HEK293 (cell line): Measurements from ENCODE around the gene PHGDH.

Experiments
- BCL11A ChIP-seq: fragments of 450-650 bp; formaldehyde crosslinking; IDR thresholded peaks from 2 replicates; pipeline ENCODE4 v1.5.1; 2016; ENCODE audit warnings: low read depth, missing biosample characterization, missing genetic modification characterization
- FEZF1 ChIP-seq: fragments of 450-650 bp; formaldehyde crosslinking; IDR thresholded peaks from 2 replicates; pipeline ENCODE4 v1.5.1; 2016; ENCODE audit warnings: missing biosample characterization, missing genetic modification characterization
- GLI4 ChIP-seq: fragments of 450-650 bp; formaldehyde crosslinking; IDR thresholded peaks from 2 replicates; pipeline ENCODE4 v1.5.1; 2016; ENCODE audit warnings: missing biosample characterization, missing genetic modification characterization
- IKZF3 ChIP-seq: fragments of 450-650 bp; IDR thresholded peaks from 2 replicates; pipeline ENCODE4 v1.5.0; 2018; ENCODE audit warnings: missing biosample characterization, mild to moderate bottlenecking, missing genetic modification characterization, moderate library complexity
- KLF1 ChIP-seq: fragments of 450-650 bp; formaldehyde crosslinking; IDR thresholded peaks from 2 replicates; pipeline ENCODE4 v1.5.1; 2016; ENCODE audit warnings: missing biosample characterization, missing genetic modification characterization
- MZF1 ChIP-seq: fragments of 450-650 bp; formaldehyde crosslinking; IDR thresholded peaks from 2 replicates; pipeline ENCODE4 v1.5.1; 2017; ENCODE audit warnings: missing biosample characterization, missing genetic modification characterization, borderline replicate concordance
- PBX3 ChIP-seq: sonication (generic); formaldehyde crosslinking; IDR thresholded peaks from 2 replicates; pipeline ENCODE4 v1.8.1; 2022; ENCODE audit warnings: mild to moderate bottlenecking, moderate library complexity, missing genetic modification reagents
- PRDM10 ChIP-seq: fragments of 450-650 bp; formaldehyde crosslinking; IDR thresholded peaks from 2 replicates; pipeline ENCODE4 v1.5.1; 2016; ENCODE audit warnings: missing biosample characterization, missing genetic modification characterization
- SCRT2 ChIP-seq: fragments of 450-650 bp; formaldehyde crosslinking; IDR thresholded peaks from 2 replicates; pipeline ENCODE4 v1.5.1; 2016; ENCODE audit warnings: missing biosample characterization, missing genetic modification characterization
- SP2 ChIP-seq: fragments of 450-650 bp; formaldehyde crosslinking; IDR thresholded peaks from 2 replicates; pipeline ENCODE4 v1.5.1; 2016; ENCODE audit warnings: missing biosample characterization, missing genetic modification characterization
- ZBTB21 ChIP-seq: fragments of 450-650 bp; formaldehyde crosslinking; IDR thresholded peaks from 2 replicates; pipeline ENCODE4 v1.5.1; 2017; ENCODE audit warnings: missing biosample characterization, missing genetic modification characterization
- ZFP69B ChIP-seq: fragments of 450-650 bp; formaldehyde crosslinking; IDR thresholded peaks from 2 replicates; pipeline ENCODE4 v1.5.1; 2016; ENCODE audit warnings: missing biosample characterization, missing genetic modification characterization
- ZNF121 ChIP-seq: fragments of 450-650 bp; formaldehyde crosslinking; IDR thresholded peaks from 2 replicates; pipeline ENCODE4 v1.5.1; 2016; ENCODE audit warnings: missing biosample characterization, missing genetic modification characterization
- ZNF140 ChIP-seq: fragments of 450-650 bp; formaldehyde crosslinking; IDR thresholded peaks from 2 replicates; pipeline ENCODE4 v1.5.1; 2016; ENCODE audit warnings: missing biosample characterization, missing genetic modification characterization
- ZNF146 ChIP-seq: fragments of 450-650 bp; formaldehyde crosslinking; IDR thresholded peaks from 2 replicates; pipeline ENCODE4 v1.5.1; 2016; ENCODE audit warnings: missing biosample characterization, missing genetic modification characterization
- ZNF155 ChIP-seq: fragments of 450-650 bp; formaldehyde crosslinking; IDR thresholded peaks from 2 replicates; pipeline ENCODE4 v1.5.1; 2016; ENCODE audit warnings: missing biosample characterization, missing genetic modification characterization
- ZNF157 ChIP-seq: fragments of 450-650 bp; formaldehyde crosslinking; IDR thresholded peaks from 2 replicates; pipeline ENCODE4 v1.5.1; 2016; ENCODE audit warnings: missing biosample characterization, missing genetic modification characterization
- ZNF214 ChIP-seq: fragments of 450-650 bp; formaldehyde crosslinking; IDR thresholded peaks from 2 replicates; pipeline ENCODE4 v1.5.1; 2017; ENCODE audit warnings: missing biosample characterization, mild to moderate bottlenecking, missing genetic modification characterization, borderline replicate concordance
- ZNF350 ChIP-seq: fragments of 450-650 bp; formaldehyde crosslinking; IDR thresholded peaks from 2 replicates; pipeline ENCODE4 v1.5.0; 2017; ENCODE audit warnings: missing biosample characterization, mild to moderate bottlenecking, missing genetic modification characterization
- ZNF354C ChIP-seq: fragments of 450-650 bp; formaldehyde crosslinking; IDR thresholded peaks from 2 replicates; pipeline ENCODE4 v1.5.1; 2016; ENCODE audit warnings: missing biosample characterization, missing genetic modification characterization, low read depth, borderline replicate concordance
- ZNF366 ChIP-seq: fragments of 450-650 bp; formaldehyde crosslinking; conservative IDR thresholded peaks from 2 replicates; pipeline ENCODE4 v1.5.1; 2016; ENCODE audit warnings: missing biosample characterization, missing genetic modification characterization
- ZNF433 ChIP-seq: fragments of 450-650 bp; formaldehyde crosslinking; IDR thresholded peaks from 2 replicates; pipeline ENCODE4 v1.5.1; 2016; ENCODE audit warnings: missing biosample characterization, missing genetic modification characterization, low read depth
- ZNF521 ChIP-seq: fragments of 450-650 bp; formaldehyde crosslinking; IDR thresholded peaks from 2 replicates; pipeline ENCODE4 v1.5.1; 2017; ENCODE audit warnings: missing biosample characterization, mild to moderate bottlenecking, missing genetic modification characterization
- ZNF571 ChIP-seq: fragments of 450-650 bp; formaldehyde crosslinking; IDR thresholded peaks from 2 replicates; pipeline ENCODE4 v1.5.0; 2017; ENCODE audit warnings: missing biosample characterization, missing genetic modification characterization
- ZNF585B ChIP-seq: fragments of 450-650 bp; formaldehyde crosslinking; IDR thresholded peaks from 2 replicates; pipeline ENCODE4 v1.5.1; 2016; ENCODE audit warnings: missing biosample characterization, missing genetic modification characterization
- ZNF639 ChIP-seq: fragments of 450-650 bp; formaldehyde crosslinking; IDR thresholded peaks from 2 replicates; pipeline ENCODE4 v1.5.1; 2016; ENCODE audit warnings: missing biosample characterization, missing genetic modification characterization
- ZNF654 ChIP-seq: fragments of 450-650 bp; formaldehyde crosslinking; IDR thresholded peaks from 2 replicates; pipeline ENCODE4 v1.5.1; 2016; ENCODE audit warnings: low read depth, missing biosample characterization, missing genetic modification characterization
- ZNF701 ChIP-seq: fragments of 450-650 bp; formaldehyde crosslinking; IDR thresholded peaks from 2 replicates; pipeline ENCODE4 v1.5.1; 2016; ENCODE audit warnings: missing biosample characterization, missing genetic modification characterization
- ZNF777 ChIP-seq: fragments of 450-650 bp; formaldehyde crosslinking; IDR thresholded peaks from 2 replicates; pipeline ENCODE4 v1.5.1; 2017; ENCODE audit warnings: missing biosample characterization, missing genetic modification characterization, borderline replicate concordance
- ZNF791 ChIP-seq: fragments of 450-650 bp; formaldehyde crosslinking; IDR thresholded peaks from 2 replicates; pipeline ENCODE4 v1.5.1; 2016; ENCODE audit warnings: missing biosample characterization, missing genetic modification characterization
- ZNF792 ChIP-seq: fragments of 450-650 bp; formaldehyde crosslinking; IDR thresholded peaks from 2 replicates; pipeline ENCODE4 v1.5.1; 2016; ENCODE audit warnings: missing biosample characterization, missing genetic modification characterization
- ZNF830 ChIP-seq: fragments of 450-650 bp; IDR thresholded peaks from 2 replicates; pipeline ENCODE4 v1.5.0; 2018; ENCODE audit warnings: missing biosample characterization, missing genetic modification characterization, low read depth, mild to moderate bottlenecking, moderate library complexity
- ZSCAN16 ChIP-seq: fragments of 450-650 bp; formaldehyde crosslinking; IDR thresholded peaks from 2 replicates; pipeline ENCODE4 v1.5.1; 2016; ENCODE audit warnings: missing biosample characterization, missing genetic modification characterization
- ZSCAN18 ChIP-seq: fragments of 450-650 bp; formaldehyde crosslinking; IDR thresholded peaks from 2 replicates; pipeline ENCODE4 v1.5.1; 2016; ENCODE audit warnings: missing biosample characterization, missing genetic modification characterization

Gene PHGDH

GRCh38 chr1:119783354-119784185 is 71.8 kb downstream of the PHGDH start (continued):
- TF ChIP-seq ZNF639 (tag by site-specific recombination) (no peak), ZFP69B (no peak), GLI4 (tag by site-specific recombination) (no peak), ZNF792 (tag by site-specific recombination) (no peak), ZNF521 (tag by site-specific recombination) (0 out of 2 replicates have a peak, but pooled peaks have one; percentile 38), ZNF791 (tag by site-specific recombination) (0 out of 2 replicates have a peak, but pooled peaks have one; percentile 46), ZBTB21 (tag by site-specific recombination) (0 out of 2 replicates have a peak, but pooled peaks have one; percentile 19), KLF1 (tag by site-specific recombination) (no peak), ZNF350 (tag by site-specific recombination) (no peak), ZNF701 (tag by site-specific recombination) (no peak), BCL11A (tag by site-specific recombination) (no peak), MZF1 (tag by site-specific recombination) (no peak), SP2 (tag by site-specific recombination) (no peak), IKZF3 (no peak), ZNF830 (tag by site-specific recombination) (no peak), ZSCAN16 (tag by site-specific recombination) (no peak), FEZF1 (no peak), ZNF121 (no peak), ZNF354C (no peak), ZNF140 (tag by site-specific recombination) (no peak), PRDM10 (tag by site-specific recombination) (0 out of 2 replicates have a peak, but pooled peaks have one; percentile 7), ZSCAN18 (tag by site-specific recombination) (0 out of 2 replicates have a peak, but pooled peaks have one; percentile 40), ZNF155 (tag by site-specific recombination) (no peak), ZNF777 (no peak), ZNF366 (tag by site-specific recombination) (peak; percentile 99), PBX3 (no peak), ZNF146 (tag by site-specific recombination) (no peak), ZNF433 (tag by site-specific recombination) (no peak), SCRT2 (tag by site-specific recombination) (0 out of 2 replicates have a peak, but pooled peaks have one; percentile 13), ZNF654 (tag by site-specific recombination) (no peak), ZNF571 (tag by site-specific recombination) (no peak), ZNF157 (tag by site-specific recombination) (no peak), ZNF214 (tag by site-specific recombination) (no peak), ZNF585B (no peak)
